H1 (cell line): ENCODE results near the gene LRRC72. TPM values are rescaled to one million over a fixed set of nuclear protein-coding genes. Genes with fewer than 3 reads are reported as not detected.

Experiments
- ATF3 ChIP-seq: IDR thresholded peaks from 2 replicates; pipeline ENCODE4 v1.6.1; 2011; ENCODE audit warnings: low read depth, mild to moderate bottlenecking, low read length; ENCODE audit not compliant: insufficient read depth
- GABPA ChIP-seq: IDR thresholded peaks from 2 replicates; pipeline ENCODE4 v1.6.1; 2011; ENCODE audit warnings: mild to moderate bottlenecking, low read length, moderate library complexity, borderline replicate concordance; ENCODE audit not compliant: insufficient read depth
- polyA plus RNA-seq, 7 experiments: library from polyadenylated mRNA; depleted of rRNA in 3 of 7; stranded (reverse) in 5 of 7; unstranded in 2 of 7; fragments of >200 nt in 5 of 7; fragments of 200-250 nt in 2 of 7; gene quantifications; 1 replicate in 5 of 7; 2 replicates in 1 of 7; 4 replicates in 1 of 7; pipeline versions ENCODE4 v1.2.1 to v1.2.3, GENCODE V29; 2011 to 2013; ENCODE audit warnings: missing spikeins in 2 of 7, mixed read lengths in 2 of 7
- total RNA-seq: library from RNA; stranded (reverse); fragmentation: NEBNext Ultra II Directional; extraction: Animal tissue kit (Norgen Biotek cat#: 25700); gene quantifications from 2 replicates; pipeline ENCODE4 v1.2.1, GENCODE V29; 2021

LRRC72 gene
- total and polyA plus RNA-seq, 2 of the 8 experiments (the other 6 are each of a cell fraction or from before 2014, with no cell fraction given) = not detected

GRCh38 chr7:16543456-16543855 is 16.8 kb downstream of the LRRC72 start (continued):
- TF ChIP-seq ATF3 (no peak), GABPA (no peak)
